ENCODE measurements around the gene TTC17. TPM values are rescaled to one million over a fixed set of nuclear protein-coding genes. Genes with fewer than 3 reads are reported as not detected.
"Not testable (repeated sequence)": the region's sequence is repeated elsewhere in the genome, so short reads cannot be mapped to it uniquely, and the experiment has no call there.

Gene TTC17
- total RNA-seq, 1 donor from 2014 or later = 60.3 TPM

GRCh38 chr11:43467958-43468357 is 109.2 kb downstream of the TTC17 start:
- intact Hi-C loops (cut with DNase I) = no loop called here
- no peak overlapping the region for H3K4me3 ChIP-seq
- no peaks in the 10 kb centered on the region for H3K4me1 ChIP-seq
- no peak for DNase-seq (ENCODE audit: low spot score in 2 of 2)
- H3K27me3 ChIP-seq = no peaks in the 10 kb centered on the region
- no peak overlapping the region for H3K27ac ChIP-seq
- peaks cover 18 to 55% of the 10 kb centered on the region in 2 donors for H3K36me3 ChIP-seq
- H3K9me3 ChIP-seq = peaks cover 0 to 29% of the 10 kb centered on the region in 2 donors
- TF ChIP-seq, protein P1, sequence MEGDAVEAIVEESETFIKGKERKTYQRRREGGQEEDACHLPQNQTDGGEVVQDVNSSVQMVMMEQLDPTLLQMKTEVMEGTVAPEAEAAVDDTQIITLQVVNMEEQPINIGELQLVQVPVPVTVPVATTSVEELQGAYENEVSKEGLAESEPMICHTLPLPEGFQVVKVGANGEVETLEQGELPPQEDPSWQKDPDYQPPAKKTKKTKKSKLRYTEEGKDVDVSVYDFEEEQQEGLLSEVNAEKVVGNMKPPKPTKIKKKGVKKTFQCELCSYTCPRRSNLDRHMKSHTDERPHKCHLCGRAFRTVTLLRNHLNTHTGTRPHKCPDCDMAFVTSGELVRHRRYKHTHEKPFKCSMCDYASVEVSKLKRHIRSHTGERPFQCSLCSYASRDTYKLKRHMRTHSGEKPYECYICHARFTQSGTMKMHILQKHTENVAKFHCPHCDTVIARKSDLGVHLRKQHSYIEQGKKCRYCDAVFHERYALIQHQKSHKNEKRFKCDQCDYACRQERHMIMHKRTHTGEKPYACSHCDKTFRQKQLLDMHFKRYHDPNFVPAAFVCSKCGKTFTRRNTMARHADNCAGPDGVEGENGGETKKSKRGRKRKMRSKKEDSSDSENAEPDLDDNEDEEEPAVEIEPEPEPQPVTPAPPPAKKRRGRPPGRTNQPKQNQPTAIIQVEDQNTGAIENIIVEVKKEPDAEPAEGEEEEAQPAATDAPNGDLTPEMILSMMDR (IDR thresholded peaks at IDR 0.05) = no peak

DNA sequence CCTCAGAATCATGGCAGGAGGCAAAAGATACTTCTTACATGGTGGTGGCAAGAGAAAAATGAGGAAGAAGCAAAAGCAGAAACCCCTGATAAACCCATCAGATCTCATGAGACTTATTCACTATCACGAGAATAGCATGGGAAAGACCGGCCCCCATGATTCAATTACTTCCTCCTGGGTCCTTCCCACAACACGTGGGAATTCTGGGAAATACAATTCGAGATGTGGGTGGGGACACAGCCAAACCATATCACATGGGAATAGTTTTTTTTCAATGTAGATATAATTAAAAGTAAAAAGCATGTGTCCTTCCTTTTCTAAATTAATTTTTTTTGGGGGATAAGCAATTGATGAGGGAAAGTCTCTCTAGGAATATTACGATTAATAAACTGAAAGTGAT is 118.8 kb downstream of the TTC17 start:
- H3K9me3 ChIP-seq = peaks cover 14 to 30% of the 10 kb centered on the region in 2 donors
- H3K4me1 ChIP-seq; DNase-seq (ENCODE audit: low spot score in 2 of 2); H3K4me3 ChIP-seq; H3K27ac ChIP-seq; H3K27me3 ChIP-seq; intact Hi-C loops (cut with DNase I): not testable (repeated sequence)
- H3K36me3 ChIP-seq = peaks cover 0 to 25% of the 10 kb centered on the region in 2 donors

- Histone ChIP-seq H3K27ac (no peak overlapping the region), H3K27me3 (no peaks in the 10 kb centered on the region), H3K9me3 (no peaks in the 10 kb centered on the region), H3K36me3 (peaks cover 15 to 30% of the 10 kb centered on the region in 2 donors), H3K4me3 (no peak overlapping the region), H3K4me1 (no peaks in the 10 kb centered on the region)
- intact Hi-C loops (cut with DNase I) = no loop called here
- TF ChIP-seq, protein P1 (IDR thresholded peaks at IDR 0.05) = no peak
- no peak for DNase-seq (ENCODE audit: low spot score in 2 of 2)
Measured at GRCh38 chr11:43486141-43486540, 127.4 kb downstream of the TTC17 start.

DNA sequence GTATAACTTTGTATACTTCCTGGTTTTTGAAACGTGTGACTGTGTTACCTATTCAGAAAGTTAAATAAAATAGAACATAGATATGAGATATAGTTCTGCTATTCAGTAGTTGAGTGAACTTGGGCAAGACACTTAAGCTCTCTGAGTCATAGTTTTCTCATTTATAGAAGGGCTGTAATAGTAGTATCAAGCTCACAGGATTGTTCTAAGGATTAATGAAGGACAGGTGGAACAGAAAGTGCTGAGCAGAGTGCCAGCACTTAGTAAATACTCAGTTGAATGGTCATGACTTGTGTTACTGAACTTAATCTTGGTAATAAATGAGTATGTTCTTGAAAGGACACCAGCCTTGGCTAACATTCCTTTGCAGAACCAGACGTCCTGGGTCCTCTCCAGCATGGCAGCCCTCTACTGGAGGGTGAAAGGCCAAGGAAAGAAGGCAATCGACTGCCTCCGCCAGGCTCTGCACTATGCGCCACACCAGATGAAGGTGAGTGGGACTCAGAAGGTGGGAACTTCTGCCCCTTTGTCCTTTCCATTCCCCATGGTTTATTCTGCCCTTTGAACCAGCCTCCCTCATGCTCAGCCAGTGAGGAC is 131.2 kb downstream of the TTC17 start:
- no peak for DNase-seq (ENCODE audit: low spot score in 2 of 2)
- no peaks in the 10 kb centered on the region for H3K4me1 ChIP-seq
- no peaks in the 10 kb centered on the region for H3K27me3 ChIP-seq
- H3K4me3 ChIP-seq = no peak overlapping the region
- peaks cover 31 to 68% of the 10 kb centered on the region in 2 donors for H3K36me3 ChIP-seq
- no peaks in the 10 kb centered on the region for H3K9me3 ChIP-seq
- intact Hi-C loops (cut with DNase I) = no loop called here
- no peak overlapping the region for H3K27ac ChIP-seq
- TF ChIP-seq, protein P1 (IDR thresholded peaks at IDR 0.05) = no peak

DNA sequence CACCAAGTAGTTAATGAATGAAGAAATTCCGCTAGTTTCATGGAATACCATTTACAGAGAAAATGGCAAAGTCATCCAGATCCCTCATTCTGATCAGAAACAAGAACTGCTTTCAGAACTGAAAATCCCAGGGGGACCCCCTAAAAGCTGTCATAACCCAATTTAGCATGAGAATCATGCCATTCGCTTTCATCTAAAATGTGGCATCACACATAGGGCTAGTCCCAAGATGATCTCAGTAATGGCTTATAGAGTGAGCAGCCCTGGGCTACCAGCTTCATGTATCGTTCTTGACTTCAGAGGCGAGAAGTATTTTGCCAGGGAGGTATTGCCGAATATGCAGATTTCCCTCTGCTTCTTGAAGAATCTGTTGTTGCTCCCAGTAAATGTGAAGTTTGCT is 134.0 kb downstream of the TTC17 start:
- DNase-seq (ENCODE audit: low spot score in 2 of 2) = no peak
- Histone ChIP-seq H3K4me1 (no peaks in the 10 kb centered on the region), H3K27me3 (no peaks in the 10 kb centered on the region), H3K9me3 (no peaks in the 10 kb centered on the region), H3K4me3 (no peak overlapping the region), H3K36me3 (peaks cover 31 to 62% of the 10 kb centered on the region in 2 donors), H3K27ac (no peak overlapping the region)
- TF ChIP-seq, protein P1 (IDR thresholded peaks at IDR 0.05) = no peak
- intact Hi-C loops (cut with DNase I) = no loop called here

DNA sequence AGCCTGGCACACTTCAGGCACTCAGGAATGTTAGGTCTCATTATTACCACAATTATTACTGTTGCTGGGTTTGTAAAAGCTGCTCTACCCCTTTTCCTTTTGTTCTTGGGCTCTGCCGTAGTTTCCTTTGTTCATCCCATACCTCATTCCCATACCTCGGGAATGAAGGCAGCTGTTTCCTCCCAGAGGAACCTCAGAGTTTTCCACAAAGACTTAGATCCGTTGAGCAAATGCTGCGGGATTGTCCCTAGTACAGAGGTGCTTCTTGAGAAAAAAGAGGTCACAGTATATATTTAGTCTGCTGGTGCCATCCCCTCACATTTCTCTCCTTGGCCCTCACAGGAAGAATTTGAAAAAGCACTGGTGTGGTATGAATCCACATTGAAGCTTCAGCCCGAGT is 134.7 kb downstream of the TTC17 start:
- Histone ChIP-seq H3K36me3 (peaks cover 31 to 59% of the 10 kb centered on the region in 2 donors), H3K4me1 (no peaks in the 10 kb centered on the region), H3K27ac (no peak overlapping the region), H3K4me3 (no peak overlapping the region), H3K9me3 (no peaks in the 10 kb centered on the region), H3K27me3 (no peaks in the 10 kb centered on the region)
- intact Hi-C loops (cut with DNase I) = no loop called here
- TF ChIP-seq, protein P1 (IDR thresholded peaks at IDR 0.05) = no peak
- no peak for DNase-seq (ENCODE audit: low spot score in 2 of 2)
